ENCODE measurements around the gene PTPN21.

The PTPN21 gene

DNA sequence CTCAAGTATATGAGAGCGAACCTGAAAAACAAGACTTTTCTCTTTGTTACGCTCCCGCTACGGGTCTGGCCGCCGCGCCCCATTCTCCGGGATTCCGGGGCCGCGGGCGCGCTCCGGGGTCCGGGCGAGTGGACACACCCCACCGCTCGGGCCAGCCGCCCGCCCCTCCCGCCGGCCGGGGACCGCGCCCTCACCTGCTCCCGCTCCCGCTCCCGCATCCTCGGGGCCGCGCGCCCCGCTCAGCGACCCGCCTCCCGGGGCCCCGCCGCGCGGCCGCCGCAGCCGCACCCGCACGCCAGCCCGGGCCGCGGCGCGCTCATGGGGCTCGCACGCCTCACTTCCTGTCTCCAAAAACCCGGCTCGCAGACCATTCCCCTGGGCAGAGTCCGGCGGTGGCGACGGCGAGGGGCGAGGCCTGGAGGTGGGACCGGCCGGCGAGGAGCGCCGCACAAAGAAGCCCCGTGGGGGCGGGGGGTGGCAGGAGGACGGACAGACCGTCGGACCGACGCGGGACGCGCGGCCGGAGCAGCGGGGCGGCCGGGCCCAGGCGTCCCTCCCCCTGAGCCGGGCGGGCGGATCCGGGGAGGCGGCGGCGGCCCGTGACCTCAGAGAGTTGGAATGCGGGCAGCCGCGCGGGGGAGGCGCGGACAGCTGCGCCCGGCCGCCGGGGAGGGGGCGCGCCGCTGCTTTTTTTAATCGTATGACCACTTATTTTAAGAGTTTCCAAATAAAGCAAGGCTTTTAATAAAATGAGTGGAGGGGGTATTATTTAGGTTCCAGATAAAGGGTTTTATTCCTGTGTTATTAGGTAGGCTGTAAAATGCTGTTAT lies at the start of gene PTPN21:
TSS of gene PTPN21 (minus strand) at position 551 of the 830 bp plus-strand sequence. CDS start 4,590 bp downstream, outside the sequence.
- no peak for DNase-seq (ENCODE audit: low read depth)
- H3K4me3 ChIP-seq (ENCODE audit: low read depth, low read length) = peak within 1 kb of the TSS; percentile 53
- TF ChIP-seq, protein P1, sequence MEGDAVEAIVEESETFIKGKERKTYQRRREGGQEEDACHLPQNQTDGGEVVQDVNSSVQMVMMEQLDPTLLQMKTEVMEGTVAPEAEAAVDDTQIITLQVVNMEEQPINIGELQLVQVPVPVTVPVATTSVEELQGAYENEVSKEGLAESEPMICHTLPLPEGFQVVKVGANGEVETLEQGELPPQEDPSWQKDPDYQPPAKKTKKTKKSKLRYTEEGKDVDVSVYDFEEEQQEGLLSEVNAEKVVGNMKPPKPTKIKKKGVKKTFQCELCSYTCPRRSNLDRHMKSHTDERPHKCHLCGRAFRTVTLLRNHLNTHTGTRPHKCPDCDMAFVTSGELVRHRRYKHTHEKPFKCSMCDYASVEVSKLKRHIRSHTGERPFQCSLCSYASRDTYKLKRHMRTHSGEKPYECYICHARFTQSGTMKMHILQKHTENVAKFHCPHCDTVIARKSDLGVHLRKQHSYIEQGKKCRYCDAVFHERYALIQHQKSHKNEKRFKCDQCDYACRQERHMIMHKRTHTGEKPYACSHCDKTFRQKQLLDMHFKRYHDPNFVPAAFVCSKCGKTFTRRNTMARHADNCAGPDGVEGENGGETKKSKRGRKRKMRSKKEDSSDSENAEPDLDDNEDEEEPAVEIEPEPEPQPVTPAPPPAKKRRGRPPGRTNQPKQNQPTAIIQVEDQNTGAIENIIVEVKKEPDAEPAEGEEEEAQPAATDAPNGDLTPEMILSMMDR (IDR thresholded peaks at IDR 0.05; ENCODE audit: insufficient read depth, low read depth, low read length, missing control alignments) = no peak

DNA sequence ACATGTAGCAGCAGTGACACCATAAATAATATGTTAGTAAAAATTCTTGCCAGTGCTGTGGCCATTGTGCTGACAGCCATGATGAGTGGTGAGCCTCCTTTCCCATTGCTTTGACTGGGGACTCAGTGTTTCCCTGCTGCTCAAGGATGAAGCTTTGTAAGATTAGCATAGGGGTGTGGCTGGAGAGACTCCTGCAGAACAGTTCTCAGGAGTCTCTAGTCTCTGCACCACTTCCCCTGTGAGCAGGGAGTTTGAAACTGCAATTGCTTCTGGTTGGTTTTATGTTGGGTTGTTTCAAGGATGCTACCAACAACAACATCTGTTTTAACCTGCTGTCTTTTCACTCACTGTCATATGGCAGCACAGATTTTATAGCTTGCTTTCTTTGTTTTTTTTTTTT lies 49.4 kb upstream of the PTPN21 start:
- DNase-seq (ENCODE audit: low read depth) = peak; percentile 33
- TF ChIP-seq, protein P1 (IDR thresholded peaks at IDR 0.05; ENCODE audit: insufficient read depth, low read depth, low read length, missing control alignments) = no peak
- no peak overlapping the region for H3K4me3 ChIP-seq (ENCODE audit: low read depth, low read length)

DNA sequence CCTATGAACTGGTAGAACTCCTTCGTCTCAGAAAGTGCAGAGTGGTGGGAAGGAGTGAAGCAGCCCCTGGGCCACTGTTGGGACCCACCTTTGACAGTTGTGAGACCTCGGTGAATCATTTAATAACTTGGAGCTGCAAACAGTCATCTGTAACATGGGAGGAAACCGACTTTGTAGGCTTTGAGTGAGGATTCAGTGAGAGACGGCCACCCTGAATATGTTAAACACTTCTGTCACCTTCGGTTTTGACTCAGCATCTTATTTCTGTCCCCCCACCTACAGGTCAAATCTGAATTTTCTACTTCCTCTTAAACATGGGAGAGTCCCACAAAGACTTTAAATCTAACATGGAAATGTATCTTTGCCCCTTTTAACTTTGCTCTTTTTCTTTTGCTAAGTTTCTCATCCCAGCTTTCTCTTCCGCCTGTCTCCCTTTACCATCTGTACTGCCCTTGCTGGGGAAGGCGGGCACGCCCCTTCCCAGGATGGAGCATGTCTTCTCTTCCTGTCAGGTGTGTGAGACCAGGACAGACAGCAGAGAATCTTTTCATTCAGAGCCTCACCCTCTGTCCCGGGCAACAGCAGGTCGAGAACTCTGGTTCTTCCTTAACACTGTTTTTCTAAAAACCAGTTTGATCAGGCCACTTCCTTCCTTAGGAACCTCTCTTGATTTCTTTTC lies 45.1 kb upstream of the PTPN21 start:
- peak overlapping the region; percentile 10 for H3K4me3 ChIP-seq (ENCODE audit: low read depth, low read length)
- DNase-seq (ENCODE audit: low read depth) = peak; percentile 89
- TF ChIP-seq, protein P1 (IDR thresholded peaks at IDR 0.05; ENCODE audit: insufficient read depth, low read depth, low read length, missing control alignments) = no peak

DNA sequence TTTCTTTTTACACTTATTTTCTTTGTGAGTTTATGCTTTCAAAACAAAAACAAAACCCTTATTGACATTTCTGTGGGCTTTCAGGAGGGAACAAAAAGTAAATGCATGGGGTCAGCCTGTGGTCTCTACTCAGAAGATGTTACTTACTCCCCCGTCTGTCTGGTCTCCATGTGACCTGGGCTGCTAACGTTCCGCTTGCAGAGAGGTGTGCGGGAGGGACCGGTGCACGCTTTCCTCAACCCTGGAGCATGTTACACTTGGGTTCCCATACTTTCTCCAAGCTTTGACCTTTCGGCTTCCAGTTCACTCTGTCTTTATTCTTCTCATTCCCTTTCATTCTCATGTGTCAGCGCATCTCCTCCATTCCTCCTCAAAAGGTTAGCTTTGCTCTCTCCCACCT lies 44.5 kb upstream of the PTPN21 start:
- H3K4me3 ChIP-seq (ENCODE audit: low read depth, low read length) = peak overlapping the region; percentile 2; the same call in 1 of the 2 replicates
- peak; percentile 49 for DNase-seq (ENCODE audit: low read depth)
- TF ChIP-seq, protein P1 (IDR thresholded peaks at IDR 0.05; ENCODE audit: insufficient read depth, low read depth, low read length, missing control alignments) = no peak

DNA sequence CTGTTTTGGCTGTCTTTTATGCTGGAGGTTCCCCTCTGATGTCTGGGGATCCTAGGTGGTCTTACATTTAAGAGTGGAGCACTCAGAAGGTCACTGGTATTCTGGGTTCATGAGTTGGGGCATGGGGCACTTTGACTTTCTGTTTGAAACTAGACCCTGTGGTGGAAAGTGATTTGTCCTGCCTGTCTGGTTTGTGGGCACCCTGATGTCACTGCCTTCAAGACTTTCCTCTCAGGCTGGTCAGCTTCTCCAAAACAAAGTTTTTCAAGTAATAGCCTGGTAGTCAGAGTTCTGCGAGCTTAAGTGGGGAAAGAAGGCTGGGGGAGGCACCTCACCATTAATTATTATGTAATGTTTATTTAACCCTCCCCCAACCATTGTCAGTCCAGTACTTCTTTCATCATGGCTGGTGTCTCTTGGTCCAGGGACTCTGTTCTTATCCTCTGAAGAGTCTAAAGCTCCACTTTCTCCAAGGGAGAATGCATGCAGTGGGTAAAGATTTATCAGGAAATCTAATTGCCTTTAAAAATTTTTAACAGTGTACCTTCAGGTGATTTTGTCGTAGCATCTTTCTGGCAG lies 43.4 kb upstream of the PTPN21 start:
- no peak overlapping the region for H3K4me3 ChIP-seq (ENCODE audit: low read depth, low read length)
- peak; percentile 33 for DNase-seq (ENCODE audit: low read depth)
- TF ChIP-seq, protein P1 (IDR thresholded peaks at IDR 0.05; ENCODE audit: insufficient read depth, low read depth, low read length, missing control alignments) = no peak

DNA sequence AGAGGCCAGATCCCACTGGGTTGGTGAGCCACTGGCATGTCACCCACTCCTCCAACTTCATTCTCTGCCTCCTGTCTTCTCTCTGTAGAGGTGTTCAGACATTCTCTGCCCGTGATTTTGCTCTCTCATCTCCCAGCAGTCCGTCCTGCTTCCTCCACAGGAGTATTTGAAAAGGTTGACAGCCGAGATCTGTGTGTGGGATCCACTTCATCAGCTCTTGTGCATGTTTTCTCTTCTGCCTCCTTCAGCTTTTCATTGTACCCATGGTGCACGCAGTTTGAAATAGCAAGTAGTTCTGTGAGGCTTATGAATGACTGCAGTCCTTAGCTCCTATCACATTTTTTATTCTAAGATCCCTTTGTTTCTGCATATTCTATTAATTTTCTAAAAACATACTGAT lies 42.8 kb upstream of the PTPN21 start:
- DNase-seq (ENCODE audit: low read depth) = no peak
- TF ChIP-seq, protein P1 (IDR thresholded peaks at IDR 0.05; ENCODE audit: insufficient read depth, low read depth, low read length, missing control alignments) = no peak
- H3K4me3 ChIP-seq (ENCODE audit: low read depth, low read length) = no peak overlapping the region
